ENCODE results near the gene RASL10B. TPM values are rescaled to one million over a fixed set of nuclear protein-coding genes. Genes with fewer than 3 reads are reported as not detected.

Gene RASL10B
- total and polyA plus RNA-seq, 9 donors: 2.3 to 14.8 (median 6.6) TPM

- H3K9me3 ChIP-seq: no peaks in the 10 kb centered on the region
- no peak for DNase-seq
- H3K27me3 ChIP-seq: no peaks in the 10 kb centered on the region
- WGBS, 3 donors: 84 to 92% (median 89%) methylated on average over 5 of the region's 5 CpGs
- no peak for TF ChIP-seq EP300 (IDR thresholded peaks at IDR 0.05)
- no peak for TF ChIP-seq CTCF (IDR thresholded peaks at IDR 0.05)
- no peak for TF ChIP-seq POLR2A (IDR thresholded peaks at IDR 0.05)
- no peak overlapping the region for H3K27ac ChIP-seq
- H3K36me3 ChIP-seq: no peaks in the 10 kb centered on the region
- no peak overlapping the region for H3K4me3 ChIP-seq
- intact Hi-C loops (cut with DNase I): no loop called here
- H3K4me1 ChIP-seq (ENCODE audit: insufficient read depth): peaks cover 5% of the 10 kb centered on the region
Observed at GRCh38 chr17:35736236-35736635, 4.8 kb downstream of the RASL10B start.

DNA sequence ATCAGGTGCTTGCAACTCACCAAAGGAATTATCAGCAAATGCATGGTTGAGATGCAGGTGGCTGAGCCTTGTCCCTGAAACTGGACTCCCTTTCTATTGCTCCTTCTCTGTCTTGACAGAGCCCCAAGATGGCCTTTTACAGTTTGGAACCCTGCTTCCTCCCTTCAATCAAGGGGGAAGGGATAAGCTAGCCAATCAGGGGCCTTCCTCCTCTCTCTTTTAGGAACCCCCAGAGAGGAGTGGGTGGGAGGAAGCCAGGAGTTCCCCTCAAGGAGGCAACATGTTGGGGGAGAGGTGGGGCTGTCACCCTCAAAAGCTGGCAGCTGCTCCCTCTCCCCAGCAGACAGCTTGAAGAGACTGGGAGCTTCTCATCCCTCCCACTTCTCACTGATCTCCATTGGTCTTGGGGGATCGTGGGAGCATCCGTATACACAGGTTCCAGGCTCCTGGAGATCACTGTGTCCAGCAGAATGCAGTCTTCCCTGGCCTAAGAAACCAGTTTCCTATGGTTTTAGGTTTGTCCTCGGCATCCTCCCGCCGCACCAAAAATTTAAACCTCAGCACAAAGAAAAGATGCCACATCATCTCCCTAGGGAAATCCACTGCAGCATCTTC, 7.2 kb downstream of the RASL10B start:
- Histone ChIP-seq H3K4me1 (ENCODE audit: insufficient read depth) (peaks cover 6% of the 10 kb centered on the region), H3K36me3 (no peaks in the 10 kb centered on the region), H3K9me3 (no peaks in the 10 kb centered on the region), H3K4me3 (no peak overlapping the region), H3K27ac (no peak overlapping the region), H3K27me3 (no peaks in the 10 kb centered on the region)
- intact Hi-C loops (cut with DNase I): no loop called here
- TF ChIP-seq CTCF (IDR thresholded peaks at IDR 0.05) (no peak), EP300 (IDR thresholded peaks at IDR 0.05) (no peak), POLR2A (IDR thresholded peaks at IDR 0.05) (no peak)
- DNase-seq: no peak
- 77 to 84% (median 81%) methylated on average over 5 of the region's 5 CpGs for WGBS, 3 donors

DNA sequence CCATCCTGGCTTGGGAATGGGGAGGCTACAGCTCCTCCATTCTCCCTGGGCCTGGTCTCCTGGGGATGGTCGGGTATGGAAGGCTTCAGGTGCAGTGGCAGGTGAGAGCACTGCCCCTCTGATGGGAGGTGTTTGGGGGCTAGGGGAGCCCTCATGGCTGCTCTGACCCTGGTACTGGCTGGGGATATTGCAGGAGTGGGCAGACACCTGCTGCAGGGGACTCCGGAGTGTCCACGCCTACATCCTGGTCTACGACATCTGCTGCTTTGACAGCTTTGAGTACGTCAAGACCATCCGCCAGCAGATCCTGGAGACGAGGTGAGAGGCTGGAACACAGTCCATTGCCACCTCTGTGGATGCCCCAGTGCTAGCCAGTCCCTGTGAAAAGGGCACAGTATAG, 8.8 kb downstream of the RASL10B start:
- WGBS, 3 donors: 84 to 93% (median 85%) methylated on average over 7 of the region's 7 CpGs
- DNase-seq: no peak
- no peak overlapping the region for H3K27ac ChIP-seq
- no peaks in the 10 kb centered on the region for H3K36me3 ChIP-seq
- no peak for TF ChIP-seq CTCF (IDR thresholded peaks at IDR 0.05)
- TF ChIP-seq EP300 (IDR thresholded peaks at IDR 0.05): no peak
- TF ChIP-seq POLR2A (IDR thresholded peaks at IDR 0.05): no peak
- no peaks in the 10 kb centered on the region for H3K27me3 ChIP-seq
- H3K4me3 ChIP-seq: no peak overlapping the region
- no peaks in the 10 kb centered on the region for H3K9me3 ChIP-seq
- intact Hi-C loops (cut with DNase I): loop anchor here (10.0 kb wide), 5 partner anchors 125 to 425 kb away; no protein-coding TSS in a partner anchor
- H3K4me1 ChIP-seq (ENCODE audit: insufficient read depth): peaks cover 6% of the 10 kb centered on the region

GRCh38 chr17:35740997-35741931, 9.8 kb downstream of the RASL10B start:
- no peaks in the 10 kb centered on the region for H3K27me3 ChIP-seq
- peaks cover 6% of the 10 kb centered on the region for H3K4me1 ChIP-seq (ENCODE audit: insufficient read depth)
- DNase-seq: peak in 1 of 5 donors; percentile 38
- WGBS, 3 donors: 12 to 17% (median 16%) methylated on average over 25 to 73 of the region's 73 CpGs
- no peak overlapping the region for H3K27ac ChIP-seq
- no peaks in the 10 kb centered on the region for H3K9me3 ChIP-seq
- no peaks in the 10 kb centered on the region for H3K36me3 ChIP-seq
- H3K4me3 ChIP-seq: no peak overlapping the region
- intact Hi-C loops (cut with DNase I): loop anchor here (10.0 kb wide), 5 partner anchors 126 to 426 kb away; no protein-coding TSS in a partner anchor
- no peak for TF ChIP-seq EP300 (IDR thresholded peaks at IDR 0.05)
- TF ChIP-seq CTCF (IDR thresholded peaks at IDR 0.05): no peak
- TF ChIP-seq POLR2A (IDR thresholded peaks at IDR 0.05): no peak
